Spleen (tissue), 11 donors: ENCODE results near the gene ACSS3. TPM values are rescaled to one million over a fixed set of nuclear protein-coding genes. Genes with fewer than 3 reads are reported as not detected.
A peak's percentile ranks its signal among the peaks of the same experiment; 100 is the strongest.

Experiments
- DNase-seq: peaks from one replicate; pipeline ENCODE4 v3.0.0-alpha.2; 2020
- H3K27ac ChIP-seq, 8 donors: fragments of 200-600 bp; sonication (generic) in 7 of 8; 1 replicate in 4 of 8; 2 replicates in 4 of 8; pipeline versions ENCODE4 v1.5.0 to v1.8.0; 2016 to 2021; ENCODE audit warnings: inconsistent platforms in 4 of 8, mild to moderate bottlenecking in 4 of 8, moderate library complexity in 1 of 8
- H3K27me3 ChIP-seq, 7 donors: fragments of 200-600 bp; sonication (generic) in 6 of 7; replicated peaks in 1 of 7; 1 replicate in 4 of 7; 2 replicates in 3 of 7; pipeline versions ENCODE4 v1.5.0 to v1.8.0; 2016 to 2021; ENCODE audit warnings: inconsistent platforms in 3 of 7, mild to moderate bottlenecking in 1 of 7
- H3K36me3 ChIP-seq, 6 donors: fragments of 200-600 bp; sonication (generic) in 5 of 6; 1 replicate in 4 of 6; 2 replicates in 2 of 6; pipeline versions ENCODE4 v1.5.0 to v1.8.0; 2016 to 2021; ENCODE audit warnings: inconsistent platforms in 2 of 6
- H3K4me1 ChIP-seq, 6 donors: fragments of 200-600 bp; sonication (generic) in 5 of 6; 1 replicate in 3 of 6; 2 replicates in 3 of 6; pipeline versions ENCODE4 v1.5.0 to v1.8.0; 2016 to 2021; ENCODE audit warnings: inconsistent platforms in 3 of 6
- H3K4me3 ChIP-seq, 8 donors: fragments of 200-600 bp; sonication (generic) in 7 of 8; 1 replicate in 4 of 8; 2 replicates in 4 of 8; pipeline versions ENCODE4 v1.5.0 to v1.8.0; 2016 to 2021; ENCODE audit warnings: inconsistent platforms in 4 of 8, mild to moderate bottlenecking in 4 of 8, moderate library complexity in 2 of 8
- H3K9me3 ChIP-seq, 8 donors: fragments of 200-600 bp; sonication (generic) in 7 of 8; 1 replicate in 4 of 8; 2 replicates in 4 of 8; pipeline versions ENCODE4 v1.5.0 to v1.8.0; 2016 to 2021; ENCODE audit warnings: inconsistent platforms in 4 of 8
- CTCF ChIP-seq, 11 experiments: fragments of 200-600 bp in 7 of 11; fragments of 450-650 bp in 4 of 11; sonication (generic) in 4 of 11; IDR thresholded peaks in 8 of 11; conservative IDR thresholded peaks in 3 of 11; 1 replicate in 7 of 11; 2 replicates in 4 of 11; pipeline versions ENCODE4 v1.4.0 to v1.8.0; 2016 to 2021; ENCODE audit warnings: antibody characterized with exemption in 11 of 11, inconsistent platforms in 4 of 11, mild to moderate bottlenecking in 1 of 11
- POLR2A ChIP-seq, 3 donors: fragments of 450-650 bp; IDR thresholded peaks; one replicate each; pipeline ENCODE4 v1.5.1; 2017; ENCODE audit warnings: antibody characterized with exemption in 3 of 3, mild to moderate bottlenecking in 1 of 3
- POLR2AphosphoS5 ChIP-seq, 3 donors: sonication (generic); formaldehyde crosslinking; IDR thresholded peaks; one replicate each; pipeline ENCODE4 v1.5.1; 2017; ENCODE audit warnings: antibody characterized with exemption in 3 of 3
- WGBS, 5 donors: extraction: QIAGEN DNeasy Blood & Tissue Kit in 3 of 5; methylation state at CpG; one replicate each; pipeline versions ENCODE4 v1.1.5 to v1.1.7; 2013 to 2018; 5-methylcytosine and 5-hydroxymethylcytosine counted together
- intact Hi-C: fragments of 100-400 bp; cut with DNase I; formaldehyde crosslinking; loops from one replicate; pipeline ENCODE4 v1.15.0; 2023; ENCODE audit warnings: low total_unique reads
- polyA plus RNA-seq, 3 donors: library from polyadenylated mRNA; stranded (reverse); fragments of 200-250 nt; gene quantifications; one replicate each; pipeline ENCODE4 v1.2.1, GENCODE V29; 2013
- total RNA-seq, 7 donors: library from RNA; depleted of rRNA in 3 of 7; stranded (reverse); fragments of >200 nt in 3 of 7; fragmentation: NEBNext Ultra II Directional in 4 of 7; extraction: Animal tissue kit (Norgen Biotek cat#: 25700) in 4 of 7; gene quantifications; one replicate each; pipeline versions ENCODE4 v1.1.0 to v1.2.1, GENCODE V29; 2016 to 2021
- donor health status: healthy with polysubstance abuse.
- donor health status: DM: no; HTN: no; CAD: no; lungs with moderate emphysema.
- donor health status: DM: no; HTN: no; CAD: no.
- donor health status: Bipolar disorder and iron deficiency.
- donor health status: healthy.
- donor health status: DM: no; HTN: no; CAD: no.
- donor health status: DM: yes; HTN: yes; CAD: no.

ACSS3 gene
- total and polyA plus RNA-seq, 10 donors: 1.1 to 12.3 (median 7.0) TPM

- no peak for TF ChIP-seq POLR2AphosphoS5 (IDR thresholded peaks at IDR 0.05)
- H3K4me3 ChIP-seq: no peak overlapping the region
- H3K9me3 ChIP-seq: no peaks in the 10 kb centered on the region
- no peak overlapping the region for H3K27ac ChIP-seq
- 77 to 86% (median 78%) methylated on average over 3 of the region's 3 CpGs for WGBS, 5 donors
- no peaks in the 10 kb centered on the region for H3K27me3 ChIP-seq
- H3K4me1 ChIP-seq: no peaks in the 10 kb centered on the region
- intact Hi-C loops: no loop called here
- H3K36me3 ChIP-seq: no peaks in the 10 kb centered on the region
- DNase-seq: no peak
Observed at GRCh38 chr12:81253360-81253759, 175.5 kb downstream of the ACSS3 start.

- DNase-seq: no peak
- intact Hi-C loops: no loop called here
- Histone ChIP-seq H3K4me3 (no peak overlapping the region), H3K4me1 (no peaks in the 10 kb centered on the region), H3K27ac (no peak overlapping the region), H3K9me3 (no peaks in the 10 kb centered on the region), H3K27me3 (no peaks in the 10 kb centered on the region), H3K36me3 (no peaks in the 10 kb centered on the region)
- TF ChIP-seq POLR2A (IDR thresholded peaks at IDR 0.05): no peak
- TF ChIP-seq CTCF (IDR thresholded peaks at IDR 0.05 in 8 of 11, conservative IDR thresholded peaks at IDR 0.05 in 3 of 11): no peak
- no peak for TF ChIP-seq POLR2AphosphoS5 (IDR thresholded peaks at IDR 0.05)
- 83 to 90% (median 86%) methylated on average over 7 of the region's 7 CpGs for WGBS, 5 donors
Observed at GRCh38 chr12:81255456-81255855, 177.6 kb downstream of the ACSS3 start.

GRCh38 chr12:81255947-81256346 lies 178.1 kb downstream of the ACSS3 start:
- WGBS, 5 donors: 81 to 93% (median 87%) methylated on average over 2 of the region's 2 CpGs
- Histone ChIP-seq H3K27ac (no peak overlapping the region), H3K27me3 (no peaks in the 10 kb centered on the region), H3K9me3 (no peaks in the 10 kb centered on the region), H3K4me3 (no peak overlapping the region), H3K4me1 (no peaks in the 10 kb centered on the region), H3K36me3 (no peaks in the 10 kb centered on the region)
- no peak for DNase-seq
- intact Hi-C loops: no loop called here
- TF ChIP-seq CTCF (IDR thresholded peaks at IDR 0.05 in 8 of 11, conservative IDR thresholded peaks at IDR 0.05 in 3 of 11) (no peak), POLR2A (IDR thresholded peaks at IDR 0.05) (no peak), POLR2AphosphoS5 (IDR thresholded peaks at IDR 0.05) (no peak)

- Histone ChIP-seq H3K27ac (no peak overlapping the region), H3K4me1 (no peaks in the 10 kb centered on the region), H3K36me3 (no peaks in the 10 kb centered on the region), H3K9me3 (no peaks in the 10 kb centered on the region), H3K4me3 (no peak overlapping the region), H3K27me3 (no peaks in the 10 kb centered on the region)
- intact Hi-C loops: no loop called here
- DNase-seq: no peak
- TF ChIP-seq POLR2AphosphoS5 (IDR thresholded peaks at IDR 0.05) (no peak), CTCF (IDR thresholded peaks at IDR 0.05 in 8 of 11, conservative IDR thresholded peaks at IDR 0.05 in 3 of 11) (peak in 6 of 11 experiments; percentile 8 to 37 (median 19))
- WGBS, 5 donors: 55 to 58% (median 56%) methylated on average over 4 of the region's 4 CpGs
Observed at GRCh38 chr12:81257947-81258551, 180.2 kb downstream of the ACSS3 start.

GRCh38 chr12:81259360-81259759 lies 181.5 kb downstream of the ACSS3 start:
- TF ChIP-seq CTCF (IDR thresholded peaks at IDR 0.05 in 8 of 11, conservative IDR thresholded peaks at IDR 0.05 in 3 of 11) (no peak), POLR2AphosphoS5 (IDR thresholded peaks at IDR 0.05) (no peak), POLR2A (IDR thresholded peaks at IDR 0.05) (no peak)
- Histone ChIP-seq H3K4me1 (no peaks in the 10 kb centered on the region), H3K9me3 (no peaks in the 10 kb centered on the region), H3K36me3 (no peaks in the 10 kb centered on the region), H3K27ac (no peak overlapping the region), H3K4me3 (no peak overlapping the region), H3K27me3 (no peaks in the 10 kb centered on the region)
- DNase-seq: no peak
- intact Hi-C loops: no loop called here
- 76 to 86% (median 80%) methylated on average over 4 of the region's 4 CpGs for WGBS, 5 donors
